ENCODE data around the gene LRRC27.

- no peak for TF ChIP-seq POLR2A (IDR thresholded peaks at IDR 0.05)
- no peak for TF ChIP-seq CTCF (IDR thresholded peaks at IDR 0.05)
These were observed 9.4 kb upstream of the LRRC27 start for GRCh38 chr10:132322586-132323048.
